ENCODE results near the gene WSB1. TPM values are rescaled to one million over a fixed set of nuclear protein-coding genes. Genes with fewer than 3 reads are reported as not detected.

The WSB1 gene
- total RNA-seq, 1 donor from 2014 or later, result 256 TPM

Other genes starting within 250 kb of the WSB1 start
- gene KSR1, start 162.3 kb downstream of the WSB1 start, total RNA-seq, result 0.53 and 7.4 TPM in 2 replicates

Data from bronchial epithelial cell (primary cell).